Mesenchymal stem cell (in vitro differentiated cells and primary cell): Measurements from ENCODE around the gene CCL11.

Source experiments
- DNase-seq: peaks from one replicate; pipeline ENCODE4 v3.0.0-alpha.2; 2013
- H2AFZ ChIP-seq: one replicate; pipeline ENCODE4 v1.6.1; 2013; ENCODE audit warnings: low read depth, mild to moderate bottlenecking, control low read depth, inconsistent platforms, low read length, moderate library complexity
- H2AK5ac ChIP-seq: 2 replicates; pipeline ENCODE4 v1.6.1; 2013; ENCODE audit warnings: low read length, moderate library complexity, mild to moderate bottlenecking, inconsistent platforms; ENCODE audit not compliant: severe bottlenecking
- H2BK120ac ChIP-seq: one replicate; pipeline ENCODE4 v1.6.1; 2013; ENCODE audit warnings: low read depth, mild to moderate bottlenecking, inconsistent platforms, low read length, moderate library complexity
- H2BK12ac ChIP-seq, 2 experiments: one replicate each; pipeline ENCODE4 v1.6.1; 2013; ENCODE audit warnings: inconsistent platforms in 2 of 2, low read length in 2 of 2, mild to moderate bottlenecking in 2 of 2, moderate library complexity in 2 of 2, control low read depth in 1 of 2
- H2BK15ac ChIP-seq: one replicate; pipeline ENCODE4 v1.6.1; 2013; ENCODE audit warnings: mild to moderate bottlenecking, low read depth, inconsistent platforms; ENCODE audit not compliant: poor library complexity, severe bottlenecking
- H2BK5ac ChIP-seq: 2 replicates; pipeline ENCODE4 v1.6.1; 2013; ENCODE audit warnings: low read depth, mild to moderate bottlenecking, low read length, control low read depth, inconsistent platforms; ENCODE audit not compliant: poor library complexity, severe bottlenecking
- H3K14ac ChIP-seq, 2 experiments: one replicate each; pipeline ENCODE4 v1.6.1; 2013; ENCODE audit warnings: inconsistent platforms in 2 of 2, low read length in 2 of 2, control low read depth in 1 of 2, mild to moderate bottlenecking in 1 of 2, moderate library complexity in 1 of 2
- H3K18ac ChIP-seq, 2 experiments: one replicate each; pipeline ENCODE4 v1.6.1; 2013; ENCODE audit warnings: inconsistent platforms in 2 of 2, low read length in 2 of 2, control low read depth in 1 of 2, low read depth in 1 of 2, mild to moderate bottlenecking in 1 of 2
- H3K23ac ChIP-seq, 2 experiments: one replicate each; pipeline ENCODE4 v1.6.1; 2013; ENCODE audit warnings: inconsistent platforms in 2 of 2, low read length in 2 of 2, mild to moderate bottlenecking in 2 of 2, moderate library complexity in 2 of 2, control low read depth in 1 of 2
- H3K27ac ChIP-seq: 2 replicates; pipeline ENCODE4 v1.5.1; 2013; ENCODE audit warnings: mild to moderate bottlenecking, moderate library complexity, low read length, control low read depth, inconsistent platforms; ENCODE audit not compliant: poor library complexity, severe bottlenecking
- H3K27me3 ChIP-seq, 2 experiments: 2 replicates each; pipeline versions ENCODE4 v1.6.1 to v1.7.0; 2013; ENCODE audit warnings: low read length in 2 of 2, mild to moderate bottlenecking in 2 of 2, moderate library complexity in 2 of 2, control low read depth in 1 of 2, inconsistent platforms in 1 of 2; ENCODE audit not compliant: control insufficient read depth in 1 of 2, insufficient read depth in 1 of 2
- H3K36me3 ChIP-seq, 2 experiments: 2 replicates each; pipeline versions ENCODE4 v1.6.1 to v1.7.0; 2013; ENCODE audit warnings: low read length in 2 of 2, control low read depth in 1 of 2, inconsistent platforms in 1 of 2, low read depth in 1 of 2, mild to moderate bottlenecking in 1 of 2; ENCODE audit not compliant: insufficient read depth in 2 of 2, control insufficient read depth in 1 of 2
- H3K4ac ChIP-seq, 2 experiments: one replicate each; pipeline ENCODE4 v1.6.1; 2013; ENCODE audit warnings: inconsistent platforms in 2 of 2, low read length in 2 of 2, mild to moderate bottlenecking in 2 of 2, moderate library complexity in 2 of 2, control low read depth in 1 of 2, low read depth in 1 of 2
- H3K4me1 ChIP-seq: 2 replicates; pipeline ENCODE4 v1.6.1; 2013; ENCODE audit warnings: low read depth, low read length, control low read depth; ENCODE audit not compliant: control insufficient read depth, insufficient read depth
- H3K4me2 ChIP-seq: 2 replicates; pipeline ENCODE4 v1.6.1; 2013; ENCODE audit warnings: low read length, mild to moderate bottlenecking, inconsistent platforms; ENCODE audit not compliant: poor library complexity, severe bottlenecking
- H3K4me3 ChIP-seq, 2 experiments: 2 replicates each; pipeline versions ENCODE4 v1.5.1 to v1.7.0; 2013; ENCODE audit warnings: low read length in 2 of 2, mild to moderate bottlenecking in 2 of 2, control low read depth in 1 of 2, low read depth in 1 of 2; ENCODE audit not compliant: insufficient read depth in 1 of 2
- H3K79me1 ChIP-seq: replicated peaks from 2 replicates; pipeline ENCODE4 v1.6.1; 2013; ENCODE audit warnings: mild to moderate bottlenecking, control low read depth, low read length, inconsistent platforms; ENCODE audit not compliant: poor library complexity, severe bottlenecking
- H3K9ac ChIP-seq: 2 replicates; pipeline ENCODE4 v1.7.0; 2013; ENCODE audit warnings: mild to moderate bottlenecking, low read length, moderate library complexity
- H3K9me3 ChIP-seq: 2 replicates; pipeline ENCODE4 v1.7.0; 2013; ENCODE audit warnings: mild to moderate bottlenecking, low read length; ENCODE audit not compliant: control insufficient read depth
- H4K8ac ChIP-seq: one replicate; pipeline ENCODE4 v1.6.1; 2013; ENCODE audit warnings: inconsistent platforms, mild to moderate bottlenecking, low read length, moderate library complexity
- H4K91ac ChIP-seq: one replicate; pipeline ENCODE4 v1.6.1; 2013; ENCODE audit warnings: mild to moderate bottlenecking, low read length, inconsistent platforms
- WGBS: methylation state at CpG from one replicate; pipeline ENCODE4 v1.1.7; 2013; ENCODE audit warnings: mixed read lengths; 5-methylcytosine and 5-hydroxymethylcytosine counted together

Gene CCL11

DNA sequence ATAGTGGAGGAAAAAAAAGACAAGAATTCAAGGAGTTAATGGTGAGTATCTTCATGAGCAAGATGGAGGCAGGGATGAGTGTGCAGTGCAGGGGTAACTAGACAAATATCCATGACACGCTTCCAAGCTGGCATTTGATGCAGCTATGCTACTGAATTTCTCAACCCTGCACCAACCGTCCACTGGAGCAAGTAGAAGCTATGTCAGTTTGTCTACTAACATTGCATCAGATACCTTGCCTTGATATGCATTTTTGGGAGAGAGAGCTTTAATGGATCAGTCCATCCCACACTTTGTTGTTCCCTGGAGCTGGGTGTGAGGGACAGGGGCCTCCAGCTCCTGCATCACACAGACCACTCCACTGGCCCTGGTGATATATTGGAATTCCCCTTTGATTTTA lies 16.4 kb downstream of the CCL11 start:
- no peak overlapping the region for H3K4ac ChIP-seq
- H2BK15ac ChIP-seq, result no peak overlapping the region
- no peak overlapping the region for H3K4me2 ChIP-seq
- H3K18ac ChIP-seq, result no peak overlapping the region
- H4K8ac ChIP-seq, result no peak overlapping the region
- H3K9ac ChIP-seq, result no peak overlapping the region
- no peak overlapping the region for H3K27ac ChIP-seq
- H3K14ac ChIP-seq, result no peak overlapping the region
- no peak overlapping the region for H2BK120ac ChIP-seq
- no peak overlapping the region for H3K23ac ChIP-seq
- H3K36me3 ChIP-seq, result no peaks in the 10 kb centered on the region
- H3K4me3 ChIP-seq, result no peak overlapping the region
- H3K4me1 ChIP-seq, result peaks cover 5% of the 10 kb centered on the region
- H2BK5ac ChIP-seq, result no peak overlapping the region
- H4K91ac ChIP-seq, result no peak overlapping the region
- H2AK5ac ChIP-seq, result no peak overlapping the region
- H2AFZ ChIP-seq, result no peak overlapping the region
- no peak overlapping the region for H2BK12ac ChIP-seq
- 94% methylated on average over 2 of the region's 2 CpGs for WGBS
- H3K79me1 ChIP-seq, result no peaks in the 10 kb centered on the region
- H3K27me3 ChIP-seq, result no peaks in the 10 kb centered on the region
- no peak for DNase-seq
- no peaks in the 10 kb centered on the region for H3K9me3 ChIP-seq

DNA sequence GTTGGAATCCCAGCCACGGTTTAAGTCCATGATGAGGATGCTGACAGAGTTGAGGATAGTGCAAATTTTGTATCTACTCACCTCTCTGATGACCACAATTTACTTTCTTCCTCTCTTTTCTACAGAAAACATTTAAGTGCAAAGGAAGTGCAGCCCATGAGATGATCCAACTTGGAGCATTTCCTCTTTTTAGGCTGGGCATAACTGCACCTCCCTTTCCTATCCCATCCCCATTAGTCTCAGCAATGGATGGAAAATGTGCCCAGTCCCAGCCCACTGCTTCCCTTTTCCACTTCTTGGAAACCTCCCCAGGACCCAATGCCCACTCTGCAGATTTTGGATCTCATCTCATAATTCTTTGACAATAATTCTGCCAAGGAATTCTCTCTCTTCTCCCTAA lies 17.1 kb downstream of the CCL11 start:
- no peak overlapping the region for H3K4ac ChIP-seq
- H2BK15ac ChIP-seq, result no peak overlapping the region
- H3K18ac ChIP-seq, result no peak overlapping the region
- H3K4me1 ChIP-seq, result peaks cover 5% of the 10 kb centered on the region
- H3K79me1 ChIP-seq, result no peaks in the 10 kb centered on the region
- no peak overlapping the region for H2BK120ac ChIP-seq
- H2AK5ac ChIP-seq, result no peak overlapping the region
- H3K14ac ChIP-seq, result no peak overlapping the region
- H3K23ac ChIP-seq, result no peak overlapping the region
- no peak overlapping the region for H3K4me2 ChIP-seq
- H3K27ac ChIP-seq, result no peak overlapping the region
- H2AFZ ChIP-seq, result no peak overlapping the region
- DNase-seq, result no peak
- no peak overlapping the region for H2BK12ac ChIP-seq
- H4K91ac ChIP-seq, result no peak overlapping the region
- H2BK5ac ChIP-seq, result no peak overlapping the region
- WGBS, result 86% methylated on average over 1 of the region's 1 CpG
- no peaks in the 10 kb centered on the region for H3K36me3 ChIP-seq
- H3K9ac ChIP-seq, result no peak overlapping the region
- no peaks in the 10 kb centered on the region for H3K9me3 ChIP-seq
- H3K4me3 ChIP-seq, result no peak overlapping the region
- no peaks in the 10 kb centered on the region for H3K27me3 ChIP-seq
- H4K8ac ChIP-seq, result no peak overlapping the region

DNA sequence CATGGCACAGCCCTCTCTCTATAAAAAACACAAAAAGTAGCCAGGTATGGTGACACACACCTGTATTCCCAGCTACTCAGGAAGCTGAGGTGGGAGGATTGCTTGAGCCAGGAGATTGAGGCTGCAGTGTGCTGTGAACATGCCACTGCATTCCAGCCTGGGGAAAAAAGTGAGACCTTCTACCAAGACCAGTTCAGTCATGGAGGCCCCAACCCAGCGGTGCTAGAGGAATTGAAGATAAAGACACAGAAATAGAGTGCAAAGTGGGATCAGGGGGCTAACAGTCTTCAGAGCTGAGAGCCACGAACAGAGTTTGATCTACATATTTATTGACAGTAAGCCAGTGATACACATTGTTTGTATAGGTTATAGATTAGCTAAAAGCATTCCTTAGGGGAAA lies 18.1 kb downstream of the CCL11 start:
- Histone ChIP-seq H3K4me3 (no peak overlapping the region), H3K4me2 (no peak overlapping the region), H3K18ac (no peak overlapping the region), H2BK12ac (no peak overlapping the region), H3K27ac (no peak overlapping the region), H3K36me3 (no peaks in the 10 kb centered on the region), H2BK5ac (no peak overlapping the region), H4K91ac (no peak overlapping the region), H2AFZ (no peak overlapping the region), H3K4ac (no peak overlapping the region), H3K23ac (no peak overlapping the region), H4K8ac (no peak overlapping the region), H2BK120ac (no peak overlapping the region), H3K14ac (no peak overlapping the region), H3K4me1 (peaks cover 5% of the 10 kb centered on the region), H3K27me3 (no peaks in the 10 kb centered on the region), H3K9me3 (no peaks in the 10 kb centered on the region), H3K79me1 (no peaks in the 10 kb centered on the region), H2AK5ac (no peak overlapping the region), H2BK15ac (no peak overlapping the region), H3K9ac (no peak overlapping the region)
- 95% methylated on average over 1 of the region's 2 CpGs for WGBS
- DNase-seq, result no peak

DNA sequence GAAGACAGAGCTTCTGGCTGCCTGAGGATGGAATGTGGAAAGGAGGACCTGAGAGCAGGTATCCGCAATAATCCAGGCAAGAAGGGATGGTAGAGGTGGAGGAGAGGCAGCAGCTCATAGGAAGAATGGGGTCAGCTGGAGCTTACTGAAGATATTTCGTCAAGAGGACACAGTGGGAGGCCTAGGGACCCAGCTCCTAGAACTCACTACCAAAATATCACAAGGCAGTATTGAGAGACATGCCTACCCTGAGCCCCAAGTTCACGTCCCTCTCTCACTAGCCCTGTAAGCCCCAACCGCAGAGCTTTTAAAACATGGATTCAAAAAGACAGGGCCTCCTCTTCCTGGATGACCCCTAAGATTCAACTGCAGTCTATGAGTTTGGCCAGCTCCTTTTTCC lies 19.5 kb downstream of the CCL11 start:
- H4K8ac ChIP-seq, result no peak overlapping the region
- no peak overlapping the region for H3K14ac ChIP-seq
- no peak overlapping the region for H2AFZ ChIP-seq
- no peaks in the 10 kb centered on the region for H3K27me3 ChIP-seq
- no peak overlapping the region for H4K91ac ChIP-seq
- no peaks in the 10 kb centered on the region for H3K36me3 ChIP-seq
- H2BK12ac ChIP-seq, result no peak overlapping the region
- H3K9me3 ChIP-seq, result no peaks in the 10 kb centered on the region
- no peak overlapping the region for H3K23ac ChIP-seq
- no peak overlapping the region for H3K18ac ChIP-seq
- H2AK5ac ChIP-seq, result no peak overlapping the region
- no peak overlapping the region for H2BK120ac ChIP-seq
- no peak overlapping the region for H3K4me3 ChIP-seq
- H3K27ac ChIP-seq, result no peak overlapping the region
- 83% methylated on average over 4 of the region's 4 CpGs for WGBS
- no peak overlapping the region for H3K9ac ChIP-seq
- no peaks in the 10 kb centered on the region for H3K79me1 ChIP-seq
- no peak overlapping the region for H3K4ac ChIP-seq
- no peak overlapping the region for H2BK5ac ChIP-seq
- no peak overlapping the region for H3K4me2 ChIP-seq
- no peak for DNase-seq
- H2BK15ac ChIP-seq, result no peak overlapping the region
- peaks cover 5% of the 10 kb centered on the region for H3K4me1 ChIP-seq
